ENCODE measurements around the gene NCOA6. TPM values are rescaled to one million over a fixed set of nuclear protein-coding genes. Genes with fewer than 3 reads are reported as not detected.

The NCOA6 gene
- total RNA-seq (2022; extraction: Qiagen RNA extraction): 18.4 to 21.7 TPM (median 19.9 TPM) in 5 replicates

GRCh38 chr20:34825530-34826362, at the start of gene NCOA6:
NCOA6 (minus strand) TSS chr20:34825651; CDS start chr20:34782355, 43,296 bp downstream.

GRCh38 chr20:34872622-34873224, 47.3 kb upstream of the NCOA6 start, which contains the start of gene GGT7:
GGT7 (minus strand) TSS chr20:34872856; CDS start chr20:34872815, 41 bp downstream.

DNA sequence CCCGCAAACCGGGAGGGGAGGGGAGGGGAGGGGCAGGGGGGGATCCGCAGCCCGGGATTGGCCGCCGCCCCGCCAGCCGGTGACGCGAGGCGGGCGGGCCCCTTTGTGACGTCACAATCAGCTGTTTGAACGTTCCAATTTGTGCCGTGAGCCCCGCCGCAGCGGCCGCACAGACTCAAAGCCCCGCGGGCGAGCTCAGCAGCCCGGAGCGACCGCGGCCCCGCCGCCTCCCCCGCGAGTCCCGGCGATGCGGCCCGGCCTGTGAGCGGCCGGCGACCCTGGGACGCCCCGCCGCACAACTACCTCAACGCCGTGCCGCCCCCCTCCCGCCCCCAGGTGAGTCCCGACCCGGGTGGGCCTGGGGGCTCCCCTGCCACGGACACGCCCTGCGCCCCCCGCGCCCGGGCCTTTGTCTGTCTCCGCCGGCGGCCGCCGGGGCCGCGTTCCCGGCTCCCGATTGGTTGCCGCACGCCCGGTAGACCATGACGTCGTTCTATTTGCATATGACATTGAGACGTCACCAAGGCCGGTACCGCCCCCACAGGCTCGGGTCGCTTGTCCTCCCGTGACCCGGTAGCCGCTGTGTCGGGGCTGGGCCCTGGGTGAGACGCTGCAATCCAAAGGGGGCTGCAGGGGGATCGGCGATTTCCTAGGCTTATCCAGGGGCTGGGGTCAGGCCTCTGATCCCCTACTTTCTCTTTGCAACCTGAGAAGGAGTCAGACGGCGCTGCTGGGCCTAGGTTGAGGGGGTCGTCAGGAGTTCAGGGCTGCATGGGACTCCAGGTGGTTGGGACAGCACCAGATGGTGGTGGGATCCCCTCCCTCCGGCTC, 121.1 kb downstream of the NCOA6 start, which contains the start of gene TP53INP2:
Gene TP53INP2, plus strand, starts transcription at position 168 of the 831 bp plus-strand sequence. CDS start 4,396 bp downstream, outside the sequence.

DNA sequence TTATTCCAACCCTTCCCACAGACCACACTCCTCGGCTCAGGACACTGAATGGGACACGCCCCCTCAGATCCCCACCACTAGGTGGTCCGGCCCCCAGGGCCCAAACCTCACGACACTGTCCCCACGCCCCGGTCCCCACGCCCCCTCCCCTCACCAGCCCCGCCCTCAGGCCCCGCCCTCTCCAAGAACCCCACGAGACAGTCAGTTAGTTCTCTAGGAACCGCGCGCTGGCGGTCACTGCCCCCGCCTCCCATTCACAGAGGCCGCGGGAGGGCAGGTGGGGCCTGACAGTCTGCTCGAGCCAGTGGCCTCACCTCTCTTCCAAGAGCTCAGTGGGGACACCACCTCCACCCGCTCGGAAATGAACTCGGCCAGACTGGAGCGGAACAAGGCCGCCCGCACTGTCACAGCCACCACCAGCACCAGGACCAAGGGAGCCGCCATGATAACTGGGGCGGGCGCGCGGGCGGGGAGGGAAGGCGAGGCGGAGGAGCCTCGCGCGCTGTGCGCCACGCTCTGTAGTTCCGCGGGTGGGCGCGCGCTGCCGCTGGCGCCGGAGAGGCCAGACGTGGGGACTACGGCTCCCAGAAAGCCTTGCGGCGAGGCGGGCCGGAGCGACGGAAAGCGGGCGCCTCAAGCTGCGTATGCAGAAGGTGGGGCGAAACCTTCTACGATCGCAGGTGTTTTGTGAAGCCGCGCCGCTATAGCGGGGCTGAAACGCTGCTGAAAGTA, 148.6 kb downstream of the NCOA6 start, which contains the start of gene PIGU:
Gene PIGU, minus strand, starts transcription at position 451 of the 732 bp plus-strand sequence. Its CDS starts 7 bp downstream, at position 444.

Other genes starting within 250 kb of the NCOA6 start
- 25.9 to 30.0 TPM (median 27.5 TPM) in 5 replicates for gene PIGU, start 148.6 kb downstream of the NCOA6 start, total RNA-seq (2022; extraction: Qiagen RNA extraction)
- gene TP53INP2, start 121.3 kb downstream of the NCOA6 start, total RNA-seq (2022; extraction: Qiagen RNA extraction): 6.9 to 9.2 TPM (median 7.8 TPM) in 5 replicates
- 6.6 to 8.5 TPM (median 7.1 TPM) in 5 replicates for gene GGT7, start 47.2 kb upstream of the NCOA6 start, total RNA-seq (2022; extraction: Qiagen RNA extraction)
- 8.7 to 11.2 TPM (median 9.1 TPM) in 5 replicates for gene ACSS2, start 51.0 kb upstream of the NCOA6 start, total RNA-seq (2022; extraction: Qiagen RNA extraction)
- 57.5 to 59.2 TPM (median 58.4 TPM) in 5 replicates for gene GSS, start 130.2 kb upstream of the NCOA6 start, total RNA-seq (2022; extraction: Qiagen RNA extraction)
- gene MYH7B, start 130.2 kb upstream of the NCOA6 start, total RNA-seq (2022; extraction: Qiagen RNA extraction): 0.05 to 0.22 TPM (median 0.12 TPM) in 4 of 5 replicates, not detected in the other

Data from A549 treated with Mapracorat at 1 μM for 4 hours (cell line).